ENCODE results near the gene CDC27.

DNA sequence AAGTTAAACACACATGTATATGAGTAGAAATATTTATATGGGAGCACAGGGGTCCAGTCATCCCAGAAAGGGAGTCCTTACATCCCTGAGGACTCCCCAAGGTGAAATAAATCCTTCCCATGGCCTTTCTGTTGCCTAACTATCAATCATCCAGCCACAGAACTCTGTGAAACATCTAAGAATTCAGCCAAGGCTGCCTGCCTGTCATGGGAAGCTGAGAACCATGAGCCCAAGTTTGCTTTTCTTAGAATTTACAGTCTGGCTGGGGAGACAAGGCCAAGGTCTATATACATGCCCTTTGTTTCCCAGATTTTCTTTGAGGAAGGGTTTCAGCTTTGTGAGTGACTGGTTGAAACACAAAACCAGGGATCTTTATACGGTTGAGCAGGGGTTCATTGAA is 35.9 kb upstream of the CDC27 start:
- TF ChIP-seq, protein P1, sequence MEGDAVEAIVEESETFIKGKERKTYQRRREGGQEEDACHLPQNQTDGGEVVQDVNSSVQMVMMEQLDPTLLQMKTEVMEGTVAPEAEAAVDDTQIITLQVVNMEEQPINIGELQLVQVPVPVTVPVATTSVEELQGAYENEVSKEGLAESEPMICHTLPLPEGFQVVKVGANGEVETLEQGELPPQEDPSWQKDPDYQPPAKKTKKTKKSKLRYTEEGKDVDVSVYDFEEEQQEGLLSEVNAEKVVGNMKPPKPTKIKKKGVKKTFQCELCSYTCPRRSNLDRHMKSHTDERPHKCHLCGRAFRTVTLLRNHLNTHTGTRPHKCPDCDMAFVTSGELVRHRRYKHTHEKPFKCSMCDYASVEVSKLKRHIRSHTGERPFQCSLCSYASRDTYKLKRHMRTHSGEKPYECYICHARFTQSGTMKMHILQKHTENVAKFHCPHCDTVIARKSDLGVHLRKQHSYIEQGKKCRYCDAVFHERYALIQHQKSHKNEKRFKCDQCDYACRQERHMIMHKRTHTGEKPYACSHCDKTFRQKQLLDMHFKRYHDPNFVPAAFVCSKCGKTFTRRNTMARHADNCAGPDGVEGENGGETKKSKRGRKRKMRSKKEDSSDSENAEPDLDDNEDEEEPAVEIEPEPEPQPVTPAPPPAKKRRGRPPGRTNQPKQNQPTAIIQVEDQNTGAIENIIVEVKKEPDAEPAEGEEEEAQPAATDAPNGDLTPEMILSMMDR (conservative IDR thresholded peaks at IDR 0.05 in 1 of 2, IDR thresholded peaks at IDR 0.05 in 1 of 2; ENCODE audit: low read depth in 1 of 2, low read length in 2 of 2): no peak
- TF ChIP-seq EZH2 (IDR thresholded peaks at IDR 0.05; ENCODE audit: low read length, missing control alignments): no peak
